HEK293T (cell line): ENCODE data around the gene BBC3.

Experiments used
- ARNT ChIP-seq: fragments of 450-650 bp; IDR thresholded peaks from 2 replicates; pipeline ENCODE4 v1.6.1; 2017; ENCODE audit warnings: mild to moderate bottlenecking
- FOXA1 ChIP-seq: fragments of 450-650 bp; IDR thresholded peaks from 2 replicates; pipeline ENCODE4 v1.6.1; 2016; ENCODE audit warnings: mild to moderate bottlenecking
- FOXM1 ChIP-seq: fragments of 450-650 bp; IDR thresholded peaks from 2 replicates; pipeline ENCODE4 v1.6.1; 2017; ENCODE audit warnings: mild to moderate bottlenecking, borderline replicate concordance
- LEF1 ChIP-seq: fragments of 450-650 bp; IDR thresholded peaks from 2 replicates; pipeline ENCODE4 v1.6.1; 2017; ENCODE audit warnings: mild to moderate bottlenecking, borderline replicate concordance
- SP1 ChIP-seq: fragments of 450-650 bp; IDR thresholded peaks from 2 replicates; pipeline ENCODE4 v1.6.1; 2017
- ZNF384 ChIP-seq: fragments of 450-650 bp; IDR thresholded peaks from 2 replicates; pipeline ENCODE4 v1.6.1; 2016

- TF ChIP-seq SP1 = no peak
- TF ChIP-seq ZNF384 = no peak
- no peak for TF ChIP-seq LEF1
- no peak for TF ChIP-seq FOXA1
- no peak for TF ChIP-seq ARNT
- no peak for TF ChIP-seq FOXM1
Measured at GRCh38 chr19:47187335-47187655, 43.7 kb downstream of the BBC3 start.
